Measurements from ENCODE around the gene PODXL2.
A peak's percentile ranks its signal among the peaks of the same experiment; 100 is the strongest.
"Not testable (repeated sequence)": the region's sequence is repeated elsewhere in the genome, so short reads cannot be mapped to it uniquely, and the experiment has no call there.

PODXL2 gene

GRCh38 chr3:127688416-127689265 is 59.7 kb downstream of the PODXL2 start:
- DNase-seq (ENCODE audit: insufficient read length, low spot score) (no peak), FAIRE-seq (no peak)

GRCh38 chr3:127689266-127689860 is 60.4 kb downstream of the PODXL2 start:
- no peak for FAIRE-seq

GRCh38 chr3:127690106-127690505 is 61.1 kb downstream of the PODXL2 start:
- FAIRE-seq (no peak), DNase-seq (ENCODE audit: insufficient read length, low spot score) (no peak)

More at GRCh38 chr3:127689266-127689860, 60.4 kb downstream of the PODXL2 start:
- no peak for DNase-seq (ENCODE audit: insufficient read length, low spot score)

- FAIRE-seq (no peak), DNase-seq (ENCODE audit: insufficient read length, low spot score) (no peak)
Observed at GRCh38 chr3:127690823-127691452, 62.0 kb downstream of the PODXL2 start.

- DNase-seq (ENCODE audit: insufficient read length, low spot score) = no peak
- no peak for FAIRE-seq
Observed at GRCh38 chr3:127691489-127691888, 62.5 kb downstream of the PODXL2 start.

- FAIRE-seq (no peak), DNase-seq (ENCODE audit: insufficient read length, low spot score) (no peak)
Observed at GRCh38 chr3:127691974-127692373, 63.0 kb downstream of the PODXL2 start.

- FAIRE-seq (no peak), DNase-seq (ENCODE audit: insufficient read length, low spot score) (no peak)
Observed at GRCh38 chr3:127692501-127693335, 63.7 kb downstream of the PODXL2 start.

GRCh38 chr3:127693336-127693843 is 64.4 kb downstream of the PODXL2 start:
- FAIRE-seq = no peak
- no peak for DNase-seq (ENCODE audit: insufficient read length, low spot score)

- DNase-seq (ENCODE audit: insufficient read length, low spot score) (no peak), FAIRE-seq (no peak)
Observed at GRCh38 chr3:127694467-127695215, 65.7 kb downstream of the PODXL2 start.

- FAIRE-seq = peak; percentile 99
- peak; percentile 66 for DNase-seq (ENCODE audit: insufficient read length, low spot score)
Observed at GRCh38 chr3:127697551-127698240, 68.7 kb downstream of the PODXL2 start.

- no peak for DNase-seq (ENCODE audit: insufficient read length, low spot score)
- no peak for FAIRE-seq
Observed at GRCh38 chr3:127698286-127698685, 69.3 kb downstream of the PODXL2 start.

- DNase-seq (ENCODE audit: insufficient read length, low spot score) = no peak
- FAIRE-seq = no peak
Observed at GRCh38 chr3:127698691-127699415, 69.9 kb downstream of the PODXL2 start.

GRCh38 chr3:127699416-127700300 is 70.7 kb downstream of the PODXL2 start:
- FAIRE-seq (no peak), DNase-seq (ENCODE audit: insufficient read length, low spot score) (no peak)

GRCh38 chr3:127700406-127700805 is 71.4 kb downstream of the PODXL2 start:
- no peak for DNase-seq (ENCODE audit: insufficient read length, low spot score)
- no peak for FAIRE-seq

- FAIRE-seq (no peak), DNase-seq (ENCODE audit: insufficient read length, low spot score) (no peak)
Observed at GRCh38 chr3:127701280-127701911, 72.4 kb downstream of the PODXL2 start.

GRCh38 chr3:127702151-127702578 is 73.2 kb downstream of the PODXL2 start:
- no peak for FAIRE-seq
- no peak for DNase-seq (ENCODE audit: insufficient read length, low spot score)

GRCh38 chr3:127704840-127705239 is 75.9 kb downstream of the PODXL2 start:
- DNase-seq (ENCODE audit: insufficient read length, low spot score); FAIRE-seq: not testable (repeated sequence)

Measured in GM19239 (cell line).